GM21528 (cell line): ENCODE data around the gene PGPEP1.
A peak's percentile ranks its signal among the peaks of the same experiment; 100 is the strongest.
"Not testable (repeated sequence)": the region's sequence is repeated elsewhere in the genome, so short reads cannot be mapped to it uniquely, and the experiment has no call there.

Source experiments
- ATAC-seq: cut with Tn5 transposase; IDR thresholded peaks from one replicate; pipeline ENCODE4 v1.9.1; 2021; ENCODE audit warnings: mild to moderate bottlenecking, moderate library complexity; ENCODE audit not compliant: unreplicated experiment, low FRiP score

Gene PGPEP1

GRCh38 chr19:18357041-18357440 is 16.6 kb downstream of the PGPEP1 start:
- no peak for ATAC-seq

- ATAC-seq, result no peak
Measured at GRCh38 chr19:18361646-18362045, 21.2 kb downstream of the PGPEP1 start.

GRCh38 chr19:18362934-18363542 is 22.6 kb downstream of the PGPEP1 start:
- ATAC-seq, result no peak

DNA sequence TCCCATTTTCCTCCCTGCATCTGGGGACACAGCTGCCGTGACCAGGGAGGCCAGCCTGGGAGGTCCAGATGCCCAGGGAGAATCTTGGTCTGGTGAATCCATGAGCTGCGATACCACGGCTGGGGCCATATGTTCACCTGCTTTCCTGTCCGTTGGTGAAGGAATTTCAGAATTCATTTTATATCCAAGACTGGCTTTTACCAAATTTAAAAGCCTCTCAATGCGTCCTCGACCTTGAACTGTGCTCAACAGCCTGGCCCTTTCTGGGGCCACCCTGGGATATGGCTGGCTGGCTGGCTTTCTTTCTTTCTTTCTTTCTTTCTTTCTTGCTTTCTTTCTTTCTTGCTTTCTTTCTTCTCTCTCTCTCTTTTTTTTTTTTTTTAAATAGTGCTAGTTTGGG is 23.4 kb downstream of the PGPEP1 start:
- ATAC-seq, result no peak

- ATAC-seq, result not testable (repeated sequence)
Measured at GRCh38 chr19:18364277-18364825, 24.0 kb downstream of the PGPEP1 start.

GRCh38 chr19:18364826-18365528 is 24.6 kb downstream of the PGPEP1 start:
- ATAC-seq, result no peak

GRCh38 chr19:18366021-18366435 is 25.6 kb downstream of the PGPEP1 start:
- no peak for ATAC-seq

DNA sequence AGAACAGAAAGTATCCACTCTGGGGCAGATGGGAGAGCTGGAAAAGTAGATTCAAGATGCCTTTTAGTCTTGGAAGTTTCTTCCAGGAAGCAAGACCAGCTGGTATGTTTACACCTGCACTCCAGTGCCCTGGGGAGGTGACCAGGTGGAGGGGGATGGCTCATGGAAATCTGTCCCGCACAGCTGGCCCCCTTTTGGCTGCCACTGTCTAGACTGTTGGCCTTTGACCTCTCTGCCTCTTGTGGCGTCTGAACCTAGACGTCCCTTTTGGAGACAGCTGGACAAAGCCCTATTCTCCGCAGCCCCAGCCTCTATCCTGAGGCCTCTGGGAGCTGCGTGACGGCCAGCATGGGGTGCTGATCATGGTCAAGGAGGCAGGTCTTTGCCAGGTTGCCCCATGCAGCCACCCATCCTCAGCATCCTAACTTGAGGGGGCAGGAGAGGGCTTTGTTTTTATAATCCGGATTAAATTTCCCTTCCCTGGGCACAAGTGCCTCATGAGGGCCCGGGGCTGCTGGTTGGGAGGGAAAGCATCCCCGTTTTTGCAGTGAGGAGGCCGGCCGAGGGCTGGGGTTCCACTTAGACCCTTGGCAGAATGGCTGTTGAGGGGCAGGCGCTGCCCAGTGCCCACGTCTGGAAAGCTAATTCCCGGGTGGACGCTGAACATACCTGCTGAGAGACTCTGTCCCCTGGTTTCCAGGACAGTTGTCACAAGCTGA is 28.3 kb downstream of the PGPEP1 start:
- ATAC-seq, result no peak

- no peak for ATAC-seq
Measured at GRCh38 chr19:18373407-18373891, 33.1 kb downstream of the PGPEP1 start.

GRCh38 chr19:18373892-18374629 is 33.7 kb downstream of the PGPEP1 start:
- ATAC-seq, result peak; percentile 52

- ATAC-seq, result no peak
Measured at GRCh38 chr19:18377026-18377425, 36.6 kb downstream of the PGPEP1 start.

DNA sequence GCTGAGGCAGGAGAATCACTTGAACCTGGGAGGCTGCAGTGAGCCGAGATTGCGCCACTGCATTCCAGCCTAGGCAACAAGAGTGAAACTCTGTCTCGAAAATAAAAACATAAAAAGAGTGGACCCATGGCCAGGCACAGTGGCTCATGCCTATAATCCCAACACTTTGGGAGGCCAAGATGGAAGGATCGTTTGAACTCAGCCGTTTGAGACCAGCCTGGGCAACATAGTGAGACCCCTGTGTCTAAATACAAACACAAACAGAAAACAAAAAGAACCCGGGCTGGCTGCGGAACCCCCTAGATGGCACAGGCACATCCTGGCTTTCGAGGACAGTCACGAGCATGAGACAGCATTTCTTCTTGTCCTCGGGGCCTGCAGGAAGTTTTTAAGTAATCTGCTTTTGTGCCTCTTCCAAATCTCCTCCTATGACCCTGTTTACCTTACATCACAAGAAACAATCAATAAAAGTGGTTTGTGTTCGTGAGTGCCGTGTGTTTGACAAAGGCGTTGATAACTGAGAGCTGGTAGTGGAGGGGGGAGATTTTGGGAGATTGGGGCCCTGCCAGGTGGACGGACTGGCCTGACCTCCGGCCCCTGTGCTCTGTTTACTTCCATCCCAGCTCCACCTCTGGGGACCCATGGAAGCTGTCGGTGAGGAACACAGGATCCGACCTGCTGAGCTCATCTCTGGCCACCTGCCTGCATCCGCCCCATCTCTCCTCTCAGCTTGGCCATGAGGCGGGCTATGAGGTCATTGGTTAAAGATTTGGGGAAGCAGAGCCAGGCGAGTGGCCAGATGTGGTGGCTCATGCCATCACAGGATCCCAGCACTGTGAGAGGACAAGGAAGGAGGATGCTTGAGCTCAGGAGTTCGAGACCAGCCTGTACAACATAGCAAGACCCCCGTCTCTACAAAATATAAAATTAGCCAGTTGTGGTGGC is 39.7 kb downstream of the PGPEP1 start:
- ATAC-seq, result no peak

- no peak for ATAC-seq
Measured at GRCh38 chr19:18380843-18381242, 40.4 kb downstream of the PGPEP1 start.

- ATAC-seq, result not testable (repeated sequence)
Measured at GRCh38 chr19:18383622-18384021, 43.2 kb downstream of the PGPEP1 start.

GRCh38 chr19:18384775-18385174 is 44.4 kb downstream of the PGPEP1 start:
- ATAC-seq, result no peak

DNA sequence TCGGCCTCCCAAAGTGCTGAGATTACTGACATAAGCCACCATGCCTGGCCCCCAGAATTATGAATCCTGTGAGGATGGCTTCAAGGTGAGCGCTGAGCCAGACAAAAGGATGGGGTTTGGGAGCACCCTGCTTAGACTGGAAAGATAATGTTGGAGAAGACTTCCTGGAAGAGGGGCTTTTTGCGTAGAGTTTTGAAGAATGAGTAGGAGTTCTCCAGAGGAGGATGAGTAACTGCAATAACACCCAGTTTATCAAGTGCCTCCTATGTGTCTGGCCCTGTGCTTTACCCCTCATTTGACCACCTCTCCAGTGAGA is 44.9 kb downstream of the PGPEP1 start:
- no peak for ATAC-seq

DNA sequence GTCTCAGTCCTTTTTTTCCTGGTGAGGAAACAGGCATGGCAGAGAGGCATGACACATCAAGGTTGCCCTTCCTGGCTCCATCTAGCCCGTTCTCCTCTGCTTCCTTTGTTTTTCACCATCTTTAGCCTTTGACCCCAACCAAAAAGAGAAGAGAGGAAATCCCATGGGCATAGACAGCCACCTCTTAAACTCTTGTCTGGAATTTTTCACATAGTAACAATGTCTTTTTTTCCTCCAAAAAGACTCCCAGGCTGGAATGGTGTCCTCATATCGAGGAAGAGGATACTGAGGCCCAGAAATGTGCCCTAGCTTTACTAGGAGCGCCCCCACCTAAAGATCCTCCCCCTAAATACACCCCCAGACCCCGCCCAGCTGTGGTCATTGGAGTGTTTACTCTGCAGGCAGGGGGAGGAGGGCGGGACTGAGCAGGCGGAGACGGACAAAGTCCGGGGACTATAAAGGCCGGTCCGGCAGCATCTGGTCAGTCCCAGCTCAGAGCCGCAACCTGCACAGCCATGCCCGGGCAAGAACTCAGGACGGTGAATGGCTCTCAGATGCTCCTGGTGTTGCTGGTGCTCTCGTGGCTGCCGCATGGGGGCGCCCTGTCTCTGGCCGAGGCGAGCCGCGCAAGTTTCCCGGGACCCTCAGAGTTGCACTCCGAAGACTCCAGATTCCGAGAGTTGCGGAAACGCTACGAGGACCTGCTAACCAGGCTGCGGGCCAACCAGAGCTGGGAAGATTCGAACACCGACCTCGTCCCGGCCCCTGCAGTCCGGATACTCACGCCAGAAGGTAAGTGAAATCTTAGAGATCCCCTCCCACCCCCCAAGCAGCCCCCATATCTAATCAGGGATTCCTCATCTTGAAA is 45.5 kb downstream of the PGPEP1 start, which contains the start of gene GDF15:
GDF15 (plus strand) TSS at position 484 of the 868 bp plus-strand sequence; CDS start at position 516, 32 bp downstream.
- ATAC-seq, result no peak

- ATAC-seq, result no peak
Measured at GRCh38 chr19:18386543-18387271, 46.3 kb downstream of the PGPEP1 start.
